Prostate gland (tissue), 2 donors: ENCODE results near the gene CNKSR2. TPM values are rescaled to one million over a fixed set of nuclear protein-coding genes. Genes with fewer than 3 reads are reported as not detected.

Experiments used
- DNase-seq: peaks from one replicate; pipeline ENCODE4 v3.0.0-alpha.2; 2019; ENCODE audit warnings: low spot score
- H3K27ac ChIP-seq, 2 donors: fragments of 200-600 bp; sonication (generic); 2 replicates each; pipeline ENCODE4 v1.5.1; 2017 to 2019
- H3K27me3 ChIP-seq: fragments of 200-600 bp; sonication (generic); replicated peaks from 2 replicates; pipeline ENCODE4 v1.5.1; 2019; ENCODE audit not compliant: insufficient read depth
- H3K36me3 ChIP-seq, 2 donors: fragments of 200-600 bp; sonication (generic); 1 replicate in 1 of 2; 2 replicates in 1 of 2; pipeline versions ENCODE4 v1.5.1 to v1.8.1; 2017 to 2019
- H3K4me1 ChIP-seq: fragments of 200-600 bp; sonication (generic); replicated peaks from 2 replicates; pipeline ENCODE4 v1.5.1; 2019
- H3K4me3 ChIP-seq, 2 donors: fragments of 200-600 bp; sonication (generic); 2 replicates each; pipeline ENCODE4 v1.5.1; 2017 to 2019
- H3K9me3 ChIP-seq: fragments of 200-600 bp; sonication (generic); 2 replicates; pipeline ENCODE4 v1.5.1; 2017
- POLR2A ChIP-seq: fragments of 450-650 bp; IDR thresholded peaks from one replicate; pipeline ENCODE4 v1.6.1; 2016; ENCODE audit warnings: antibody characterized with exemption, mild to moderate bottlenecking
- POLR2AphosphoS5 ChIP-seq: sonication (generic); formaldehyde crosslinking; IDR thresholded peaks from one replicate; pipeline ENCODE4 v1.6.1; 2017; ENCODE audit warnings: antibody characterized with exemption
- WGBS: methylation state at CpG from one replicate; pipeline ENCODE4 v1.1.5; 2018; 5-methylcytosine and 5-hydroxymethylcytosine counted together
- intact Hi-C: fragments of 100-400 bp; cut with DNase I; formaldehyde crosslinking; loops from one replicate; pipeline ENCODE4 v1.14.2; 2022
- total RNA-seq, 2 donors: library from RNA; depleted of rRNA; stranded (reverse); fragments of >200 nt; gene quantifications; one replicate each; pipeline ENCODE4 v1.1.0, GENCODE V29; 2016
- TF ChIP-seq, protein P1 (sequence below), 4 experiments: fragments of 200-600 bp in 2 of 4; fragments of 450-650 bp in 2 of 4; sonication (generic) in 2 of 4; IDR thresholded peaks; 1 replicate in 3 of 4; 2 replicates in 1 of 4; pipeline ENCODE4 v1.5.1; 2016 to 2019; ENCODE audit warnings: antibody characterized with exemption in 4 of 4, mild to moderate bottlenecking in 2 of 4, moderate library complexity in 2 of 4

Gene CNKSR2
- total RNA-seq, 2 donors from 2014 or later, result 6.8 to 10.0 TPM

DNA sequence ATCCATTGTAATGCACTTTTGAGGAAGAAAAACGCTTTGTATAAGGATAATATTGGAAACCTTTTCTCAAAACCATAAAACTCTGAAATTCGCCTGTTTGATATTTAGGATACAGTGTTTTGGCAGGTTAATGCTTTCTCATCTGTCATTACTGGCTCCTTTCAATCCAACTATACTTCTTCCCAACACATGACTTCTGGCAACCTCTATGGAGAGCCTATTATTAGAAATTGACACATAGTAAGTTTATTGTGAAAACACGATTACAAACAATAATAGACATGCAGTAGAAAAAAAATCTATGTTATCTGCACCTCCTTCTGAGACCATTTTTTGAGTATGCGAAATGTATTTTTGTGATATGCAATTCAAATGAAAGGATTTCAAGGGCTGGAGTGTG is 288.5 kb downstream of the CNKSR2 start:
- Histone ChIP-seq H3K27ac (no peak overlapping the region), H3K36me3 (no peaks in the 10 kb centered on the region), H3K4me3 (no peak overlapping the region), H3K27me3 (no peaks in the 10 kb centered on the region), H3K4me1 (no peaks in the 10 kb centered on the region), H3K9me3 (no peaks in the 10 kb centered on the region)
- intact Hi-C loops, result no loop called here
- WGBS, result 94% methylated on average over 4 of the region's 4 CpGs
- DNase-seq, result no peak
- TF ChIP-seq POLR2A, result no peak

DNA sequence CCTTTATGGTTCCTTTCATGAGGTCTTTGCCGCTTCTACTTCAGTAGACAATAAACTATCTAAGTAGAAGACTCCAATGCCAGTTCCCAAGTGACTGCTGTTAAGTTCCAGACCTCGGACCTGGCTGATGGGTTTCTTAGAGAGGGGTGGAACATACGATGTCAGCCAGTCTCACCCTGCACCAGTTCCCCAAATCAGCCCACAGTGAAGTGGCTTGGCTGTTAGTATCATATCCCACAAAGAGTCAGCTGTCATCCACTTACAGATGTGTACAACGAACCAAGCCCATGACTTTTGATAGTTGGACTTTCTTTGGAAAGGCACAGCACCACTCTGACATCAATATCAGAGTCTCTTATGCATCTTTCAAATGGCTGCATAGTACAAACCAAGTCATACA is 292.0 kb downstream of the CNKSR2 start:
- H3K4me1 ChIP-seq, result no peaks in the 10 kb centered on the region
- DNase-seq, result no peak
- H3K27ac ChIP-seq, result no peak overlapping the region
- H3K9me3 ChIP-seq, result no peaks in the 10 kb centered on the region
- WGBS, result 96% methylated on average over 4 of the region's 4 CpGs
- H3K4me3 ChIP-seq, result no peak overlapping the region
- intact Hi-C loops, result no loop called here
- H3K36me3 ChIP-seq, result no peaks in the 10 kb centered on the region
- TF ChIP-seq, protein P1, sequence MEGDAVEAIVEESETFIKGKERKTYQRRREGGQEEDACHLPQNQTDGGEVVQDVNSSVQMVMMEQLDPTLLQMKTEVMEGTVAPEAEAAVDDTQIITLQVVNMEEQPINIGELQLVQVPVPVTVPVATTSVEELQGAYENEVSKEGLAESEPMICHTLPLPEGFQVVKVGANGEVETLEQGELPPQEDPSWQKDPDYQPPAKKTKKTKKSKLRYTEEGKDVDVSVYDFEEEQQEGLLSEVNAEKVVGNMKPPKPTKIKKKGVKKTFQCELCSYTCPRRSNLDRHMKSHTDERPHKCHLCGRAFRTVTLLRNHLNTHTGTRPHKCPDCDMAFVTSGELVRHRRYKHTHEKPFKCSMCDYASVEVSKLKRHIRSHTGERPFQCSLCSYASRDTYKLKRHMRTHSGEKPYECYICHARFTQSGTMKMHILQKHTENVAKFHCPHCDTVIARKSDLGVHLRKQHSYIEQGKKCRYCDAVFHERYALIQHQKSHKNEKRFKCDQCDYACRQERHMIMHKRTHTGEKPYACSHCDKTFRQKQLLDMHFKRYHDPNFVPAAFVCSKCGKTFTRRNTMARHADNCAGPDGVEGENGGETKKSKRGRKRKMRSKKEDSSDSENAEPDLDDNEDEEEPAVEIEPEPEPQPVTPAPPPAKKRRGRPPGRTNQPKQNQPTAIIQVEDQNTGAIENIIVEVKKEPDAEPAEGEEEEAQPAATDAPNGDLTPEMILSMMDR (IDR thresholded peaks at IDR 0.05), result no peak
- no peaks in the 10 kb centered on the region for H3K27me3 ChIP-seq

DNA sequence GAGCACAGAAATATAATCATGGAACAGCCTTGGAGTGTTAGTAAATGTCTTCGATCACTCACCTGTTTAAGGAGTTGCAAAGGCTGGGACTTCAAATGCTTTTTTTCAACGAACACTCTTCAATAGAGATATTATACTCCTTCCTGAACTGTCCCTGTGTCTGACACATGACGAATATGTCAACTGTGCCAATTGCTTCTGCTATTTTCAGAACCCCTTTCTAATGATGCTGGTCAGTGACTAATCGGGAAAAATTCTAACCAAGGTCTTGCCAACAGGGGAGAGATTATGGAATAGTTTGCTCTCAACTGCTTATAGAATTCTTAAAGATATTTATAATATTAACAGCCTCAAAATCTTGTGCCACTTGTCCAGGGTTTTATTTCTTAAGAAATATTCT is 292.5 kb downstream of the CNKSR2 start:
- no peak overlapping the region for H3K4me3 ChIP-seq
- H3K27me3 ChIP-seq, result no peaks in the 10 kb centered on the region
- TF ChIP-seq POLR2AphosphoS5, result no peak
- TF ChIP-seq, protein P1 (IDR thresholded peaks at IDR 0.05), result no peak
- no peak for TF ChIP-seq POLR2A
- no peaks in the 10 kb centered on the region for H3K9me3 ChIP-seq
- 79% methylated on average over 4 of the region's 4 CpGs for WGBS
- DNase-seq, result no peak
- intact Hi-C loops, result no loop called here
- H3K27ac ChIP-seq, result no peak overlapping the region
- no peaks in the 10 kb centered on the region for H3K36me3 ChIP-seq
- no peaks in the 10 kb centered on the region for H3K4me1 ChIP-seq

DNA sequence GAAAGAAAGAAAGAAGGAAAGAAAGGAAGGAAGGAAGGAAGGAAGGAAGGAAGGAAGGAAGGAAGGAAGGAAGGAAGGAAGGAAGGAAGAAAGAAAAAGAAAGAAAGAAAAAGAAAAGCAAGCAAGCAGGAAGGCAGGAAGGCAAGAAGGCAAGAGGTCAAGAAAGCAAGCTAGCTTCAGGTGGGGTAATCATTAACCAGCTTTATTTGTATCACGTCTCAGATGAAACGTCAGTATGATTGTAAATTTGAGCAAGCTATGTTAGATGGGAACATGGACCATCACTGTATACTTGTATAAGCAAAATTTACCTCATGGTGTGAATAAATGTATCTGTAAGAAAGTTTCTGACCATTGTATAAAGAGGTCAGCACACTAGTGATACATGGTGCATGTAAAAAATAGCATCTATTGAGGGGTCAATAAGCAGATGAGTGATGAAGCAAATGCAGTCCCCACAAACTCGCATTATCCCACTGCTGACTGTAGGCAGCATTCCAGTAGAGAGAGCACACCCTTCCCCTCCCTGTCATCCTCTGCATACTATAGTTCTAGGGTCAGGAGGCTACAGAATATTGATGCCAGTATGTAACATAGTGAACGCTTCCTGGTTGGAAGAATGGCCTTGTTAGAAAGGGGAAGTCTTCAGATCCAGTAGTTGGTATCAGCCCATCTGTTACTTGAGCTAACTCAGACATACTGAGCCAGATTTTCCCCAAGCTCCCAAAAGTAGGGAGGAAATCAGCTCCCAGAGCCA is 300.4 kb downstream of the CNKSR2 start:
- no peaks in the 10 kb centered on the region for H3K9me3 ChIP-seq
- no peak for DNase-seq
- no peak for TF ChIP-seq POLR2AphosphoS5
- TF ChIP-seq, protein P1 (IDR thresholded peaks at IDR 0.05), result no peak
- no peak for TF ChIP-seq POLR2A
- no peak overlapping the region for H3K4me3 ChIP-seq
- no peaks in the 10 kb centered on the region for H3K36me3 ChIP-seq
- no peak overlapping the region for H3K27ac ChIP-seq
- H3K27me3 ChIP-seq, result no peaks in the 10 kb centered on the region
- H3K4me1 ChIP-seq, result no peaks in the 10 kb centered on the region
- intact Hi-C loops, result no loop called here
- 59% methylated on average over 3 of the region's 4 CpGs for WGBS

DNA sequence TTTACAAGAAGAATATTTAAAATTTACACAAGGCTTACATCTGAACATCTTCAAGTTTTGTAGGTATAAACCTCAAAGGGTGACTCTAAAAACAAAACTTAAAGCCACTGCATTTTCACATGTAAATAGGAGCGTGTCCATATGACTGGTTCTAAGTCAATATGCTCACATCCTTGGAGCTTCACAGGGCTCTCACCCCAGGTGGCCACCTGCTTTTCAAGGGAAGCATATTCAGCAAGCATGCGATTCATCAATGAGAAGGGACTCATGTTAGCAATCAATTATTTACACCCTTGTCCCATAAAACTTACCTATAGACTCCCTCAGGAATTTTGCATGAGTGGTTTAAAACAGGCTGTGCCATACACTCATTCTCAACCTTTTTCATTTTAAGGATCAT is 301.7 kb downstream of the CNKSR2 start:
- Histone ChIP-seq H3K4me1 (no peaks in the 10 kb centered on the region), H3K9me3 (no peaks in the 10 kb centered on the region), H3K27me3 (no peaks in the 10 kb centered on the region), H3K4me3 (no peak overlapping the region), H3K36me3 (no peaks in the 10 kb centered on the region), H3K27ac (no peak overlapping the region)
- 45% methylated on average over 2 of the region's 2 CpGs for WGBS
- intact Hi-C loops, result no loop called here
- TF ChIP-seq POLR2A, result no peak
- no peak for TF ChIP-seq POLR2AphosphoS5
- TF ChIP-seq, protein P1 (IDR thresholded peaks at IDR 0.05), result no peak
- no peak for DNase-seq
